ENCODE data around the gene NTSR1. TPM values are rescaled to one million over a fixed set of nuclear protein-coding genes. Genes with fewer than 3 reads are reported as not detected.
"Not testable (repeated sequence)": the region's sequence is repeated elsewhere in the genome, so short reads cannot be mapped to it uniquely, and the experiment has no call there.

NTSR1 gene
- total RNA-seq, 1 experiment from 2014 or later: 0.16 TPM

GRCh38 chr20:62679978-62680589 lies 28.6 kb upstream of the NTSR1 start:
- Histone ChIP-seq H3K9me3 (peaks cover 17% of the 10 kb centered on the region), H3K36me3 (ENCODE audit: control insufficient read depth, insufficient read depth, low read length) (no peaks in the 10 kb centered on the region), H3K4me3 (ENCODE audit: low read depth, low read length) (no peak overlapping the region), H3K27me3 (replicated peaks; ENCODE audit: control insufficient read depth, insufficient read depth, low read length) (peaks cover 2% of the 10 kb centered on the region; the same call in 1 of the 2 replicates), H3K4me1 (no peaks in the 10 kb centered on the region)
- no peaks in the 10 kb centered on the region for H3K36me3 Mint-ChIP-seq (ENCODE audit: insufficient read depth, unreplicated experiment)
- no peaks in the 10 kb centered on the region for H3K4me1 Mint-ChIP-seq (ENCODE audit: low read depth, unreplicated experiment)
- intact Hi-C loops (cut with micrococcal nuclease; ENCODE audit: unreplicated experiment): no loop called here
- DNase-seq: no peak
- no TSS peak for BruUV-seq (replicated peaks)
- no peak overlapping the region for H3K4me3 Mint-ChIP-seq (ENCODE audit: unreplicated experiment)
- POLR2A ChIA-PET: no interaction called here
- CTCF ChIA-PET: no interaction called here
- H3K9me3 Mint-ChIP-seq (ENCODE audit: unreplicated experiment): peaks cover 19% of the 10 kb centered on the region
- peaks cover 10% of the 10 kb centered on the region for H3K27me3 Mint-ChIP-seq (ENCODE audit: insufficient read depth, unreplicated experiment)
- no peak for TF ChIP-seq CTCF (IDR thresholded peaks at IDR 0.05; ENCODE audit: insufficient read depth in 1 of 2, low read depth in 1 of 2, low read length in 1 of 2, severe bottlenecking in 1 of 2, unreplicated experiment in 1 of 2)
- H3K27ac Mint-ChIP-seq (ENCODE audit: unreplicated experiment): no peak overlapping the region

GRCh38 chr20:62682912-62683517 lies 25.6 kb upstream of the NTSR1 start:
- Mint-ChIP-seq H3K4me3 (ENCODE audit: unreplicated experiment) (no peak overlapping the region), H3K27ac (ENCODE audit: unreplicated experiment) (no peak overlapping the region), H3K9me3 (ENCODE audit: unreplicated experiment) (peaks cover 19% of the 10 kb centered on the region), H3K27me3 (ENCODE audit: insufficient read depth, unreplicated experiment) (peaks cover 9% of the 10 kb centered on the region), H3K36me3 (ENCODE audit: insufficient read depth, unreplicated experiment) (no peaks in the 10 kb centered on the region), H3K4me1 (ENCODE audit: low read depth, unreplicated experiment) (peaks cover 9% of the 10 kb centered on the region)
- no TSS peak for BruUV-seq (replicated peaks)
- H3K9me3 ChIP-seq: peaks cover 17% of the 10 kb centered on the region
- peaks cover 10% of the 10 kb centered on the region for H3K4me1 ChIP-seq
- TF ChIP-seq CTCF (IDR thresholded peaks at IDR 0.05; ENCODE audit: insufficient read depth in 1 of 2, low read depth in 1 of 2, low read length in 1 of 2, severe bottlenecking in 1 of 2, unreplicated experiment in 1 of 2): no peak
- 0 out of 2 replicates have a peak, but pooled peaks cover 2% of the 10 kb centered on the region for H3K27me3 ChIP-seq (replicated peaks; ENCODE audit: control insufficient read depth, insufficient read depth, low read length)
- ChIA-PET CTCF (no interaction called here), POLR2A (no interaction called here)
- no peaks in the 10 kb centered on the region for H3K36me3 ChIP-seq (ENCODE audit: control insufficient read depth, insufficient read depth, low read length)
- no peak overlapping the region for H3K4me3 ChIP-seq (ENCODE audit: low read depth, low read length)
- intact Hi-C loops (cut with micrococcal nuclease; ENCODE audit: unreplicated experiment): no loop called here
- DNase-seq: no peak

- H3K4me3 ChIP-seq (ENCODE audit: low read depth, low read length); DNase-seq; H3K36me3 ChIP-seq (ENCODE audit: control insufficient read depth, insufficient read depth, low read length); H3K4me1 ChIP-seq; POLR2A ChIA-PET; intact Hi-C loops (cut with micrococcal nuclease; ENCODE audit: unreplicated experiment); H3K4me1 Mint-ChIP-seq (ENCODE audit: low read depth, unreplicated experiment); H3K4me3 Mint-ChIP-seq (ENCODE audit: unreplicated experiment); H3K27ac Mint-ChIP-seq (ENCODE audit: unreplicated experiment); H3K36me3 Mint-ChIP-seq (ENCODE audit: insufficient read depth, unreplicated experiment); BruUV-seq (replicated peaks); H3K27me3 ChIP-seq (replicated peaks; ENCODE audit: control insufficient read depth, insufficient read depth, low read length); H3K27me3 Mint-ChIP-seq (ENCODE audit: insufficient read depth, unreplicated experiment): not testable (repeated sequence)
- CTCF ChIA-PET: interaction anchor here (1.2 to 1.5 kb wide), 2 partner anchors 111 to 124 kb away, joined by 4 to 6 read pairs; no protein-coding TSS in a partner anchor
- H3K9me3 ChIP-seq: peaks cover 17% of the 10 kb centered on the region
- peaks cover 19% of the 10 kb centered on the region for H3K9me3 Mint-ChIP-seq (ENCODE audit: unreplicated experiment)
These were observed 24.8 kb upstream of the NTSR1 start for GRCh38 chr20:62683660-62684322.
